Prostate gland (tissue), 2 donors: Measurements from ENCODE around the gene CHCHD6.

Experiments
- POLR2A ChIP-seq: fragments of 450-650 bp; IDR thresholded peaks from one replicate; pipeline ENCODE4 v1.6.1; 2016; ENCODE audit warnings: antibody characterized with exemption, mild to moderate bottlenecking
- POLR2AphosphoS5 ChIP-seq: sonication (generic); formaldehyde crosslinking; IDR thresholded peaks from one replicate; pipeline ENCODE4 v1.6.1; 2017; ENCODE audit warnings: antibody characterized with exemption
- TF ChIP-seq, protein P1 (sequence below), 4 experiments: fragments of 200-600 bp in 2 of 4; fragments of 450-650 bp in 2 of 4; sonication (generic) in 2 of 4; IDR thresholded peaks; 1 replicate in 3 of 4; 2 replicates in 1 of 4; pipeline ENCODE4 v1.5.1; 2016 to 2019; ENCODE audit warnings: antibody characterized with exemption in 4 of 4, mild to moderate bottlenecking in 2 of 4, moderate library complexity in 2 of 4

DNA sequence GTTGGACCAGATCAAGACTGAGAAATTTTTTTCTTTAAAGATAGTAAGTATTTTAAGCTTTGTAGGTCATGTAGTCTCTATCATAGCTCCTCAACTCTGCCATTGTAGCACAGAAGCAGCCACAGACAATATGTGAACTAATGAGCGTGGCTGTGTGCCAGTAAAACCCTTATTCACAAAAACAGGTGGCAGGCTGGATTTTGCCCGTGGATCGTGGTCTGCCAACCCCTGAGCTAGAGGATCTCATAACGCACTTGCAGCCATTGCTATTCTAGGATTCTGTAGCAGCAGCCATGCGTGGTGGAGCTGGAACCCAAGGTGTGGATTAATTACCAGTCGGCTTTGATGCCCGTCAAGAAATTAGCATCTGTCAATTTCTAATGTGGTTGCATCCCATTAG lies 210.2 kb downstream of the CHCHD6 start:
- TF ChIP-seq, protein P1, sequence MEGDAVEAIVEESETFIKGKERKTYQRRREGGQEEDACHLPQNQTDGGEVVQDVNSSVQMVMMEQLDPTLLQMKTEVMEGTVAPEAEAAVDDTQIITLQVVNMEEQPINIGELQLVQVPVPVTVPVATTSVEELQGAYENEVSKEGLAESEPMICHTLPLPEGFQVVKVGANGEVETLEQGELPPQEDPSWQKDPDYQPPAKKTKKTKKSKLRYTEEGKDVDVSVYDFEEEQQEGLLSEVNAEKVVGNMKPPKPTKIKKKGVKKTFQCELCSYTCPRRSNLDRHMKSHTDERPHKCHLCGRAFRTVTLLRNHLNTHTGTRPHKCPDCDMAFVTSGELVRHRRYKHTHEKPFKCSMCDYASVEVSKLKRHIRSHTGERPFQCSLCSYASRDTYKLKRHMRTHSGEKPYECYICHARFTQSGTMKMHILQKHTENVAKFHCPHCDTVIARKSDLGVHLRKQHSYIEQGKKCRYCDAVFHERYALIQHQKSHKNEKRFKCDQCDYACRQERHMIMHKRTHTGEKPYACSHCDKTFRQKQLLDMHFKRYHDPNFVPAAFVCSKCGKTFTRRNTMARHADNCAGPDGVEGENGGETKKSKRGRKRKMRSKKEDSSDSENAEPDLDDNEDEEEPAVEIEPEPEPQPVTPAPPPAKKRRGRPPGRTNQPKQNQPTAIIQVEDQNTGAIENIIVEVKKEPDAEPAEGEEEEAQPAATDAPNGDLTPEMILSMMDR (IDR thresholded peaks at IDR 0.05), result no peak
- TF ChIP-seq POLR2A, result no peak
- no peak for TF ChIP-seq POLR2AphosphoS5
